Heart left ventricle (tissue), 13 donors: Measurements from ENCODE around the gene ACSM4.

ENCODE experiments used
- POLR2A ChIP-seq, 2 donors: fragments of 450-650 bp; IDR thresholded peaks; one replicate each; pipeline ENCODE4 v1.6.1; 2017; ENCODE audit warnings: antibody characterized with exemption in 2 of 2, mild to moderate bottlenecking in 2 of 2, moderate library complexity in 2 of 2
- TF ChIP-seq, protein P1 (sequence below), 12 donors: fragments of 200-600 bp; sonication (generic) in 4 of 12; IDR thresholded peaks; one replicate each; pipeline versions ENCODE4 v1.5.0 to v1.8.0; 2018 to 2022; ENCODE audit warnings: antibody characterized with exemption in 12 of 12, mild to moderate bottlenecking in 5 of 12
- donor health status: ischemic (EF 13 %, LVEDD 7.1; RV severe dilation, severe dysfunction).
- donor health status: DM: no; HTN: yes; CAD: no.
- donor health status: DM: no; HTN: no; CAD: no.
- donor health status: ischemic (EF 25% LVEDD 6.9; RV normal size, moderate dysfunction).
- donor health status: ischemic (EF 25% LVEDD 5.7; RV mildly dilated, moderate dysfunction).
- donor health status: ischemic (EF 35%, LVEDD 5.7; RV mildly dilated, moderate dysfunction).
- donor health status: nonischemic (EF 11% LVEDD 7.7; RV severe dilation, severe dysfunction).
- donor health status: DM: yes; HTN: yes; CAD: no.
- donor health status: PGD.
- donor health status: ischemic (EF 29% LVEDD 5.4; RV normal size, mild dysfunction).
- donor health status: nonischemic (EF 23%, LVEDD 6.1; RV moderate dilation, normal function).

GRCh38 chr12:7304456-7304855 is 584 bp downstream of the ACSM4 start:
- TF ChIP-seq, protein P1, sequence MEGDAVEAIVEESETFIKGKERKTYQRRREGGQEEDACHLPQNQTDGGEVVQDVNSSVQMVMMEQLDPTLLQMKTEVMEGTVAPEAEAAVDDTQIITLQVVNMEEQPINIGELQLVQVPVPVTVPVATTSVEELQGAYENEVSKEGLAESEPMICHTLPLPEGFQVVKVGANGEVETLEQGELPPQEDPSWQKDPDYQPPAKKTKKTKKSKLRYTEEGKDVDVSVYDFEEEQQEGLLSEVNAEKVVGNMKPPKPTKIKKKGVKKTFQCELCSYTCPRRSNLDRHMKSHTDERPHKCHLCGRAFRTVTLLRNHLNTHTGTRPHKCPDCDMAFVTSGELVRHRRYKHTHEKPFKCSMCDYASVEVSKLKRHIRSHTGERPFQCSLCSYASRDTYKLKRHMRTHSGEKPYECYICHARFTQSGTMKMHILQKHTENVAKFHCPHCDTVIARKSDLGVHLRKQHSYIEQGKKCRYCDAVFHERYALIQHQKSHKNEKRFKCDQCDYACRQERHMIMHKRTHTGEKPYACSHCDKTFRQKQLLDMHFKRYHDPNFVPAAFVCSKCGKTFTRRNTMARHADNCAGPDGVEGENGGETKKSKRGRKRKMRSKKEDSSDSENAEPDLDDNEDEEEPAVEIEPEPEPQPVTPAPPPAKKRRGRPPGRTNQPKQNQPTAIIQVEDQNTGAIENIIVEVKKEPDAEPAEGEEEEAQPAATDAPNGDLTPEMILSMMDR (IDR thresholded peaks at IDR 0.05): no peak
- TF ChIP-seq POLR2A (IDR thresholded peaks at IDR 0.05): no peak
